ENCODE results near the gene NUP210L. TPM values are rescaled to one million over a fixed set of nuclear protein-coding genes. Genes with fewer than 3 reads are reported as not detected.

NUP210L gene
- total and polyA plus RNA-seq, 9 of the 15 experiments (the other 6 are each of a cell fraction or from before 2014, with no cell fraction given): 0.01 to 0.04 TPM; not detected in 7

DNA sequence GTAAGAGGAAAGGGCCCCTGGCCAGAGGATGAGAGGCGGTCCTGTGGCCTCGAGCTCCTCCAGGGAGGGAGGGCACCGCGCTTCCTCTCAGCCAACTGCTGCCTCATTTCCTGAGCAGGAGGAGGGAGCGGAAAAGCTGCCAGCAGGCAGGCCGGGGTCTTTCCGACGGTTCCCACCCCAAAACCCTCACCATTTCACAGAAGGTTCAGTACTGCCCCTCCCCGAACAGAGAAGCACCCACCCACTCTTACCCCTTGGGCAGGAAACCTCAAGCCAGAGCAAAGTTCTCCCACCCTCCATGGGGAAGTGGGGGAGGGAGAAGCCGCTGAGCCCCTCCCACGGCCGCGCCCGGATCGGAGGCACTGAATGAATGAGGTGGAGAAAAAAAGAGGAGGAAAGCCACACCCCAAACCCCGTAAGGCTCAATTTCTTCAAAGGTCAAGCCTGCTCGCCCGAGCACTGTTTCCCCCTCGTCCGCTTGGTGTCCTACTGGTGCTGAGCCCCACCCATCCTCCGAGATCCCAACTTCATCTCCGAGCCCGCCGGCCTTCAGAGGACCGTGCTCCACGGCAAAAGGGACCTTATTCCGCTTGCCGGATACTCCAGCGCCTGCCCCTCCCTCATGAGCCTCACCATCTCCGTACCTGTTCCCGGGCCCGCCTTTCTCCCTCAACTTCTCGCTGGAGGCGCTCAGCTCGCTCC lies 27.6 kb upstream of the NUP210L start:
- POLR2A ChIA-PET: interaction anchor here (0.5 to 2.5 kb wide), 10 partner anchors 8 to 1512 kb away, joined by 3 to 11 read pairs (median 4); partner anchors contain the start of gene RPS27
- intact Hi-C loops (cut with micrococcal nuclease): loop anchor here (2.0 to 5.0 kb wide), 3 partner anchors 24 to 190 kb away; partner anchors contain the start of gene RPS27
- CTCF ChIA-PET (ENCODE audit: low intra/inter-chr PET ratio): interaction anchor here (0.6 kb wide), 1 partner anchor 266 kb away, joined by 3 read pairs; no protein-coding TSS in a partner anchor
- Histone ChIP-seq H4K20me1 (replicated peaks; ENCODE audit: control insufficient read depth, insufficient read depth, low read length) (peaks cover 49% of the 10 kb centered on the region), H3K9me3 (replicated peaks; ENCODE audit: control insufficient read depth, insufficient read depth, low read depth, low read length) (no peaks in the 10 kb centered on the region), H3K4me3 (peak overlapping the region; percentile 71), H3K27me3 (ENCODE audit: control insufficient read depth in 2 of 2, insufficient read depth in 2 of 2, low read length in 2 of 2) (no peaks in the 10 kb centered on the region), H3K36me3 (ENCODE audit: control insufficient read depth, insufficient read depth, low read length) (peaks cover 37% of the 10 kb centered on the region; the same call in 2 of the 3 replicates), H3K9me1 (ENCODE audit: control insufficient read depth, insufficient read depth, low read length) (no peaks in the 10 kb centered on the region), H3K4me2 (ENCODE audit: insufficient read depth, low read length) (peak overlapping the region; percentile 94), H3K4me1 (replicated peaks in 1 of 2; ENCODE audit: control insufficient read depth in 2 of 2, insufficient read depth in 2 of 2, low read length in 2 of 2) (peaks cover 28 to 59% of the 10 kb centered on the region in 2 experiments), H3K9ac (ENCODE audit: insufficient read depth in 1 of 2, low read depth in 2 of 2, low read length in 2 of 2) (peak overlapping the region; percentile 77 to 94), H3K79me2 (ENCODE audit: control insufficient read depth, insufficient read depth, low read length) (peaks cover 55% of the 10 kb centered on the region), H3K27ac (ENCODE audit: extremely low read depth, low read depth, low read length) (peak overlapping the region; percentile 90), H2AFZ (ENCODE audit: low read depth, low read length) (peak overlapping the region; percentile 90)
- DNase-seq (ENCODE audit: extremely low read depth in 1 of 4, low spot score in 3 of 4) (peak; percentile 71 to 91 (median 78)), ATAC-seq (peak; percentile 70), FAIRE-seq (peak; percentile 55)
- in situ Hi-C loops (cut with MboI): no loop called here
- TSS peak; percentile 42 for BruUV-seq (replicated peaks)
- WGBS (ENCODE audit: insufficient coverage, low coverage, missing lambda C conversion rate): under 1% methylated on average over 24 of the region's 35 CpGs
- peak; percentile 14; the same call in 1 of the 2 replicates for TF ChIP-seq ETV5 (CRISPR knock-in tag; IDR thresholded peaks at IDR 0.05; ENCODE audit: low read depth)
- no peak for TF ChIP-seq TAF1 (IDR thresholded peaks at IDR 0.05; ENCODE audit: control insufficient read depth, extremely low read depth, insufficient read depth, low read length, severe bottlenecking)
- TF ChIP-seq SIN3A (IDR thresholded peaks at IDR 0.05; ENCODE audit: borderline replicate concordance in 2 of 2, control insufficient read depth in 1 of 2, low read depth in 2 of 2, low read length in 2 of 2): peak in 1 of 2 experiments; percentile 65; a peak in 2 of 4 replicates
- peak; percentile 31 for TF ChIP-seq CXXC5 (CRISPR knock-in tag; IDR thresholded peaks at IDR 0.05)
- peak in 1 of 2 experiments; percentile 77; a peak in 1 of 4 replicates for TF ChIP-seq SRF (CRISPR knock-in tag; IDR thresholded peaks at IDR 0.05)
- peak; percentile 49; the same call in 1 of the 2 replicates for TF ChIP-seq ZNF121 (CRISPR knock-in tag; conservative IDR thresholded peaks at IDR 0.05)
- TF ChIP-seq ELF4 (CRISPR knock-in tag; IDR thresholded peaks at IDR 0.05): 0 out of 2 replicates have a peak, but pooled peaks have one; percentile 23
- TF ChIP-seq POLR2B (IDR thresholded peaks at IDR 0.05; ENCODE audit: low read depth, partially characterized antibody): no peak
- TF ChIP-seq BCL6 (CRISPR knock-in tag; IDR thresholded peaks at IDR 0.05): no peak
- TF ChIP-seq MEF2D (tag; conservative IDR thresholded peaks at IDR 0.05; ENCODE audit: low read depth): 0 out of 2 replicates have a peak, but pooled peaks have one; percentile 30
- TF ChIP-seq PHTF2 (CRISPR knock-in tag; IDR thresholded peaks at IDR 0.05): peak; percentile 88; the same call in 1 of the 2 replicates
- TF ChIP-seq MLLT1 (IDR thresholded peaks at IDR 0.05): peak in 1 of 2 experiments; percentile 82; a peak in 1 of 4 replicates
- TF ChIP-seq L3MBTL2 (IDR thresholded peaks at IDR 0.05): 0 out of 2 replicates have a peak, but pooled peaks have one; percentile 25
- TF ChIP-seq HCFC1 (IDR thresholded peaks at IDR 0.05; ENCODE audit: low read depth, low read length): 0 out of 2 replicates have a peak, but pooled peaks have one; percentile 6
- TF ChIP-seq RUNX1 (IDR thresholded peaks at IDR 0.05; ENCODE audit: low read depth): 0 out of 2 replicates have a peak, but pooled peaks have one; percentile 32
- no peak for TF ChIP-seq YBX1 (IDR thresholded peaks at IDR 0.05)
- TF ChIP-seq NCOA4 (IDR thresholded peaks at IDR 0.05; ENCODE audit: partially characterized antibody): no peak
- TF ChIP-seq NFIC (IDR thresholded peaks at IDR 0.05): peak; percentile 32
- TF ChIP-seq HMBOX1 (IDR thresholded peaks at IDR 0.05): 0 out of 2 replicates have a peak, but pooled peaks have one; percentile 11

Data from K562 (cell line).